Endometrial microvascular endothelial cells (primary cell): ENCODE results near the gene SPOCD1. TPM values are rescaled to one million over a fixed set of nuclear protein-coding genes. Genes with fewer than 3 reads are reported as not detected.

Experiments used
- in situ Hi-C: cut with HindIII; loops from 2 replicates; pipeline ENCODE4 v1.10.0; 2017; ENCODE audit warnings: low sequenced_read_pairs, low pct_unique_long_range_greater_than_20kb; ENCODE audit errors: inconsistent ontology term
- total RNA-seq: library from RNA; depleted of rRNA; stranded (reverse); fragments of >200 nt; gene quantifications from one replicate; pipeline ENCODE4 v1.2.3, GENCODE V29; 2015; ENCODE audit errors: inconsistent ontology term

The SPOCD1 gene
- total RNA-seq, 1 donor from 2014 or later = 74.4 TPM

- in situ Hi-C loops = no loop called here
These were observed 51.3 kb downstream of the SPOCD1 start, which contains the start of gene ADGRB2 for GRCh38 chr1:31764312-31765040. Gene ADGRB2, minus strand, starts transcription at chr1:31764340. Its CDS starts 7,119 bp downstream, at chr1:31757221.

GRCh38 chr1:31763671-31764311 is 52.0 kb downstream of the SPOCD1 start:
- in situ Hi-C loops = no loop called here

- in situ Hi-C loops = no loop called here
These were observed 52.8 kb downstream of the SPOCD1 start for GRCh38 chr1:31762726-31763670.

GRCh38 chr1:31762323-31762722 is 53.5 kb downstream of the SPOCD1 start:
- in situ Hi-C loops = no loop called here

- in situ Hi-C loops = no loop called here
These were observed 53.9 kb downstream of the SPOCD1 start for GRCh38 chr1:31761883-31762282.

- in situ Hi-C loops = no loop called here
These were observed 55.1 kb downstream of the SPOCD1 start for GRCh38 chr1:31760471-31761470.

- in situ Hi-C loops = no loop called here
These were observed 56.4 kb downstream of the SPOCD1 start for GRCh38 chr1:31759298-31760023.

- in situ Hi-C loops = no loop called here
These were observed 57.0 kb downstream of the SPOCD1 start for GRCh38 chr1:31758823-31759222.

- in situ Hi-C loops = no loop called here
These were observed 57.8 kb downstream of the SPOCD1 start for GRCh38 chr1:31757989-31758388.

GRCh38 chr1:31757204-31757679 is 58.6 kb downstream of the SPOCD1 start:
- in situ Hi-C loops = no loop called here

GRCh38 chr1:31756578-31756977 is 59.2 kb downstream of the SPOCD1 start:
- in situ Hi-C loops = no loop called here

- in situ Hi-C loops = no loop called here
These were observed 59.9 kb downstream of the SPOCD1 start for GRCh38 chr1:31755850-31756492.

GRCh38 chr1:31755197-31755611 is 60.6 kb downstream of the SPOCD1 start:
- in situ Hi-C loops = no loop called here

- in situ Hi-C loops = no loop called here
These were observed 61.4 kb downstream of the SPOCD1 start for GRCh38 chr1:31754397-31754796.

GRCh38 chr1:31753707-31754349 is 62.0 kb downstream of the SPOCD1 start:
- in situ Hi-C loops = no loop called here

GRCh38 chr1:31752952-31753475 is 62.8 kb downstream of the SPOCD1 start:
- in situ Hi-C loops = no loop called here
